Lower lobe of right lung (tissue), 2 donors: ENCODE data around the gene FNDC1. TPM values are rescaled to one million over a fixed set of nuclear protein-coding genes. Genes with fewer than 3 reads are reported as not detected.

Source experiments
- ATAC-seq, 2 donors: fragments of 200-7000 bp; cut with Tn5 transposase; one replicate each; pipeline ENCODE4 v1.9.1; 2020 to 2022; ENCODE audit warnings: mild to moderate bottlenecking in 2 of 2, moderate library complexity in 2 of 2
- DNase-seq: peaks from one replicate; pipeline ENCODE4 v3.0.0-alpha.2; 2020
- H3K27ac ChIP-seq: fragments of 200-600 bp; one replicate; pipeline ENCODE4 v1.8.0; 2022
- H3K27me3 ChIP-seq: fragments of 200-600 bp; one replicate; pipeline ENCODE4 v1.8.0; 2022; ENCODE audit warnings: low read depth
- H3K36me3 ChIP-seq: fragments of 200-600 bp; one replicate; pipeline ENCODE4 v1.8.0; 2022; ENCODE audit warnings: mild to moderate bottlenecking
- H3K4me1 ChIP-seq: fragments of 200-600 bp; one replicate; pipeline ENCODE4 v1.8.0; 2022
- H3K4me3 ChIP-seq: fragments of 200-600 bp; one replicate; pipeline ENCODE4 v1.8.0; 2022; ENCODE audit warnings: mild to moderate bottlenecking
- H3K9me3 ChIP-seq: fragments of 200-600 bp; one replicate; pipeline ENCODE4 v1.8.0; 2022
- CTCF ChIP-seq: fragments of 200-600 bp; IDR thresholded peaks from one replicate; pipeline ENCODE4 v1.8.0; 2022; ENCODE audit warnings: antibody characterized with exemption, mild to moderate bottlenecking
- intact Hi-C: fragments of 100-400 bp; cut with DNase I; formaldehyde crosslinking; loops from one replicate; pipeline ENCODE4 v1.11.0; 2022
- total RNA-seq: library from RNA; stranded (reverse); fragmentation: NEBNext Ultra II Directional; extraction: Animal tissue kit (Norgen Biotek cat#: 25700); gene quantifications from one replicate; pipeline ENCODE4 v1.2.1, GENCODE V29; 2021
- donor health status: DM: no; HTN: yes; CAD: no; lungs with severe emphysema.

The FNDC1 gene
- total RNA-seq, 1 donor from 2014 or later: 0.44 TPM

DNA sequence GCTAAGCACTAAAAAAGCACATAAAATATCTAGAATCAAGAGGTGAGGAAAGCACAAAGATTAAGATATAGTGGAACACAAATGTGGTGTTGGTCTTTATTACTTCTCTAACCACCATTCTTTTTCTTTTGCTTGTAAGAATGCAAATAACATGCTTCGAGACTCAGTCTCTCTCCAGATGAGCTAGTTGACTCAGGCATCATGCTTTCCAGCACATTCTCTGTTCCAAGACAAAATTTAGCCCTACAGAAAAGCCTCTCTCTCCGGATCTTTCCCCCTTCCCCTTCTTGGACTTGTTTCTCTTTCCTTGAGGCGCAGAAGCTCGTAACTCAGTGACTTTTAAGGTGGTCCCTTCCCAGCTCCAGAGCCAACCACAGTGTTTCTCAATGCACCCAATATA, 91.0 kb downstream of the FNDC1 start:
- H3K4me1 ChIP-seq: no peaks in the 10 kb centered on the region
- no peak overlapping the region for H3K4me3 ChIP-seq
- H3K27ac ChIP-seq: no peak overlapping the region
- H3K9me3 ChIP-seq: no peaks in the 10 kb centered on the region
- no peaks in the 10 kb centered on the region for H3K27me3 ChIP-seq
- DNase-seq: no peak
- ATAC-seq: no peak
- no peak for TF ChIP-seq CTCF
- intact Hi-C loops: no loop called here
- H3K36me3 ChIP-seq: no peaks in the 10 kb centered on the region

DNA sequence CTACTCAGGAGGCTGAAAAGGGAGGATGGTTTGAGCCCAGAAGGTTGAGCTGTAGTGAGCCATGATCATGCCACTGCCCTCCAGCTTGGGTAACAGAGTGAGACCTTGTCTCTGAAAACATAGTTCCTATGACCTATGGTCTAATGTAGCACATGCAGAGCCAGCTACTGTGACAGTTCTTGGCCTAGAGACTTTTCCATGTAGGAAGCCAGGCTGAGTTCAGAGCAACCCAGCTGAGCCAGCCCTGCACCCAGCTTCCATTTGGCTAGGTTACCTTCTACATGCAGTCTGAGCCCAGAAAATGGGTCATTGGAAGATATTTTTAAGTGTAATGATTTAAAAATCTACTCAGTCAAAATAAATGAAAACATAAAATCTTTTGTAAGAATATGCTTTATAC, 92.8 kb downstream of the FNDC1 start:
- no peaks in the 10 kb centered on the region for H3K27me3 ChIP-seq
- H3K9me3 ChIP-seq: no peaks in the 10 kb centered on the region
- no peak overlapping the region for H3K27ac ChIP-seq
- intact Hi-C loops: no loop called here
- no peak for TF ChIP-seq CTCF
- no peaks in the 10 kb centered on the region for H3K4me1 ChIP-seq
- DNase-seq (no peak), ATAC-seq (no peak)
- no peaks in the 10 kb centered on the region for H3K36me3 ChIP-seq
- H3K4me3 ChIP-seq: no peak overlapping the region

DNA sequence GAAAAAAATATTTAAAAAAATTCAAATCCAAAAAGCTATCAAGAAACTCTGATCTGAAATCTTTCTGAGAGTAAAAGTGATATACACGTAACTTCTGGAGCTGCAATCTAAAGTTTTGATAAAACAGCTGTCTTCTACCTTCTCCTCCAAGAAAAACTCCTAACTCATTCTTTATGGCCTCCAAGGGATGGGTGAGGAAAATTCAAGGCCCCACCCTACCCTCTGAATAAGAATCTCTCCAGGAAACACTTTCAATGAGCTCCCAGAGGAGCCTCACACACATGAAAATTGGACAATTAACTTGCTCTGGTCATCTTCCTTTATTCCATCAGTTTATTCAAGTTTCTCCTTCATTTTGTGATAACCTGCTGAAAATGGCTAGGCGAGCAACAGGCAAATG, 93.4 kb downstream of the FNDC1 start:
- Histone ChIP-seq H3K4me3 (no peak overlapping the region), H3K9me3 (no peaks in the 10 kb centered on the region), H3K4me1 (no peaks in the 10 kb centered on the region), H3K27ac (no peak overlapping the region), H3K27me3 (no peaks in the 10 kb centered on the region), H3K36me3 (no peaks in the 10 kb centered on the region)
- TF ChIP-seq CTCF: no peak
- intact Hi-C loops: no loop called here
- DNase-seq (no peak), ATAC-seq (no peak)

- Histone ChIP-seq H3K9me3 (no peaks in the 10 kb centered on the region), H3K36me3 (no peaks in the 10 kb centered on the region), H3K4me3 (no peak overlapping the region), H3K27me3 (no peaks in the 10 kb centered on the region), H3K4me1 (no peaks in the 10 kb centered on the region), H3K27ac (no peak overlapping the region)
- TF ChIP-seq CTCF: no peak
- intact Hi-C loops: no loop called here
- ATAC-seq: no peak
- no peak for DNase-seq
Measured at GRCh38 chr6:159267165-159267564, 98.0 kb downstream of the FNDC1 start.

- H3K27ac ChIP-seq: no peak overlapping the region
- no peaks in the 10 kb centered on the region for H3K9me3 ChIP-seq
- no peak for DNase-seq
- H3K36me3 ChIP-seq: no peaks in the 10 kb centered on the region
- no peak for TF ChIP-seq CTCF
- no peaks in the 10 kb centered on the region for H3K27me3 ChIP-seq
- no peaks in the 10 kb centered on the region for H3K4me1 ChIP-seq
- H3K4me3 ChIP-seq: no peak overlapping the region
- intact Hi-C loops: no loop called here
- ATAC-seq: no peak
Measured at GRCh38 chr6:159268511-159268910, 99.3 kb downstream of the FNDC1 start.

DNA sequence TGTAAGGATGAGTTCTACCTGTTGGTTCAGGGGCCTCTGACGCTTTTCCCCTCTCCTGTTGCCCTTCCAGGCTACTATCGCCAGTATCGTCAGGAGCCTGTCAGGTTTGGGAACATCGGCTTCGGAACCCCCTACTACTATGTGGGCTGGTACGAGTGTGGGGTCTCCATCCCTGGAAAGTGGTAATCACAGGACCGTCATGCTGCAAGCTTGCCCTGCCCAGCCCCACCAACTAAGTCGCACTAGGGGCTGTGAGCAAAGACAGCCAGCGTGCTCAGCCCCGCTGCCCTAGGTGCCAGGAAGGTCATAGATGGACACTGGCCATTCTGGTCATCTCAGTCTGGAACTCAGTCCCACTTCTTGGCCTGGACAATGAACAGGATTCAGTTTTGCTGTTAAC, 102.1 kb downstream of the FNDC1 start:
- no peak for DNase-seq
- intact Hi-C loops: no loop called here
- no peak for TF ChIP-seq CTCF

More for the DNA sequence above, 102.1 kb downstream of the FNDC1 start:
- Histone ChIP-seq H3K36me3 (no peaks in the 10 kb centered on the region), H3K9me3 (no peaks in the 10 kb centered on the region), H3K4me1 (no peaks in the 10 kb centered on the region), H3K27ac (no peak overlapping the region), H3K4me3 (no peak overlapping the region), H3K27me3 (no peaks in the 10 kb centered on the region)
- ATAC-seq: no peak
